Measurements from ENCODE around the gene GBF1. TPM values are rescaled to one million over a fixed set of nuclear protein-coding genes. Genes with fewer than 3 reads are reported as not detected.
"Not testable (repeated sequence)": the region's sequence is repeated elsewhere in the genome, so short reads cannot be mapped to it uniquely, and the experiment has no call there.

The GBF1 gene
- total RNA-seq, 4 donors from 2014 or later, result 31.4 to 64.2 (median 58.7) TPM

DNA sequence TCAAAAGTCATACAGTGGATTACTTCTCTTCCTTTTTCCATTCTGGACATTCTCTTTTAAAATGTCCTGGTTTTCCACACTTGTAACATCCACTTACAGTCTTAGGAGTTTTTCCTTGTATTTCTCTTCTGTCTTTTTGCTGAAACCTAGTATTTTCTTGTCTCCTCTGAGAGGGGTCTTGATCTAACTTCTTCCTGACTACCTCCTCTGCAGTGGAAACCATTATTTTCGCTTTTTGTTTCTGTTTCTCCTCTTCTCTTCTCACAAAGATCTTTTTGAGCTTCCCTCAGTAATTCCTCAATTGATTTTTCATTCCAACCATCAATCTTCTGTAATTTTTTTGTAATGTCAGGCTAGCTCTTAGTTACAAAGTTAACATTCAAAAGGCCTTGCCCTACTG is 42.9 kb upstream of the GBF1 start:
- TF ChIP-seq POLR2A (IDR thresholded peaks at IDR 0.05), result no peak
- no peak for TF ChIP-seq CTCF (IDR thresholded peaks at IDR 0.05 in 4 of 5, conservative IDR thresholded peaks at IDR 0.05 in 1 of 5)
- H3K27me3 ChIP-seq, result no peaks in the 10 kb centered on the region
- DNase-seq, result no peak
- H3K4me3 ChIP-seq, result no peak overlapping the region
- no peak overlapping the region for H3K27ac ChIP-seq
- ATAC-seq, result no peak
- H3K9me3 ChIP-seq, result no peaks in the 10 kb centered on the region
- in situ Hi-C loops (cut with MboI; ENCODE audit: low sequenced_read_pairs in 4 of 4), result loop anchor here in 1 of 4 donors (25.0 kb wide), 1 partner anchor 360 kb away; no protein-coding TSS in a partner anchor
- H3K4me1 ChIP-seq, result peaks cover 0 to 4% of the 10 kb centered on the region in 2 donors
- intact Hi-C loops (cut with DNase I; ENCODE audit: low total_unique reads), result no loop called here
- H3K36me3 ChIP-seq, result no peaks in the 10 kb centered on the region

DNA sequence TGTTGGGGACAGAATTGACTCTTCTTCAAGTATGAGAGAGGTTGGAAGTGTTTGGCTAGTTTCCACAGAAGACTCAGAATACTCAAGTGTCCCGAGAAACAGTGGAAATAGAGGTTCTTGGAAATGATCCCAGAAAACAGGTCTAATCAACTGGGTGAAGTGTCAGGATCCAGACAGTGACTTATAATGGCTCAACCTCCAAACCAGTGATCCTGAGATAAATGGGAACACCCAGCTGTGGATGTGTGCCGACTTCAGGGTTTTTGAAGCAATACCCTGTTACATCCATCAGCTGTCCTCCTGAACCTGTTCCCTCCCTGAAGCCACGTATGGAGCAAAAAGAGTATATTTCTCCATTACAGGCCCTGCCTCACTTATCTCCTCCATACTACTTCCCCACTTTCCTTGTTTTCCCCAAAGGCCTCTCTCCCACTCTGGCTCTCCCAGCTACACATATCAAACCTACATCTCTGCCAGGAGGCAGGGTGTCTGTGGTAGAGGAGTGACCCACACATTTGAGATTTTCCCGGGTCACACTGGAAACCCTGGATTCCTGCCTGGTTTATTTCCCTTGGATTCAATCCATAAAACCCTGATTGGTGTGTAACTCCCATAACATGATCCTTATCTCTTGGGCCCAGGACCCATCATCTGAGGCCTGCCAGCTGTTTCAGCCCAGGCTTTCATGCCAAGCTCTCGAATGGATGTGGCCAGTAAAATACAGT is 36.9 kb upstream of the GBF1 start:
- no peak for ATAC-seq
- Histone ChIP-seq H3K36me3 (no peaks in the 10 kb centered on the region), H3K9me3 (no peaks in the 10 kb centered on the region), H3K27me3 (no peaks in the 10 kb centered on the region), H3K27ac (no peak overlapping the region), H3K4me1 (no peaks in the 10 kb centered on the region), H3K4me3 (no peak overlapping the region)
- TF ChIP-seq CTCF (IDR thresholded peaks at IDR 0.05 in 4 of 5, conservative IDR thresholded peaks at IDR 0.05 in 1 of 5), result no peak
- no peak for TF ChIP-seq POLR2A (IDR thresholded peaks at IDR 0.05)
- no peak for DNase-seq
- in situ Hi-C loops (cut with MboI; ENCODE audit: low sequenced_read_pairs in 4 of 4), result loop anchor here in 1 of 4 donors (25.0 kb wide), 1 partner anchor 354 kb away; no protein-coding TSS in a partner anchor
- intact Hi-C loops (cut with DNase I; ENCODE audit: low total_unique reads), result no loop called here

DNA sequence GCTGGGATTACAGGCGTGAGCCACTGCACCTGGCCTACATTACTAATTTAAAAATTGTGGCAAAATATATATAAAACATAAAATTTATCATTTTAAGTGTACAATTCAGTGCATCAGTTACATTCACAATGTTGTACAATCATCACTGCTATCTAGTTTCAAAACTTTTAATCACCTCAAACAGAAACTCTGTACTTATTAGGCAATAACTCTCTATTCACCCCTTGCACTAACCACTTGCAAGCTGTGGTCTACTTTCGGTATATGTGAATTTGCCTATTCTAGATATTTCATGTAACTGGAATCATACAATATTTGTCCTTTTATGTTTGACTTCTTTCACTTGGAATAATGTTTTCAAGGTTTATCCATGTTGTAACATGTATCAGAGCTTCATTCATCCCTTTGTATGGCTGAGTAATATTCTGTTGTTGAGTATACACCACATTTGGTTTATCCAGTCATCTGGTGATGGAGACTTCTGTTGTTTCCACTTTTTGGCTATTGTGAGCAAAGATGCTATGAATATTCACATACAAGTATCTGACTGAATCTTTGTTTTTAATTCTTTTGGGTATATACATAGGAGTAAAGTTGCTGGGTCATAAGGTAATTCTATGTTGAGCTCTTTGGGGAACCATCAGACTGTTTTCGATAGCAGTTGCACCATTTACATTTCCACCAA is 33.6 kb upstream of the GBF1 start:
- Histone ChIP-seq H3K27ac (no peak overlapping the region), H3K4me1 (no peaks in the 10 kb centered on the region), H3K27me3 (no peaks in the 10 kb centered on the region), H3K9me3 (no peaks in the 10 kb centered on the region), H3K4me3 (no peak overlapping the region), H3K36me3 (no peaks in the 10 kb centered on the region)
- in situ Hi-C loops (cut with MboI; ENCODE audit: low sequenced_read_pairs in 4 of 4), result loop anchor here in 1 of 4 donors (25.0 kb wide), 1 partner anchor 351 kb away; no protein-coding TSS in a partner anchor
- ATAC-seq, result no peak
- TF ChIP-seq CTCF (IDR thresholded peaks at IDR 0.05 in 4 of 5, conservative IDR thresholded peaks at IDR 0.05 in 1 of 5), result no peak
- no peak for TF ChIP-seq POLR2A (IDR thresholded peaks at IDR 0.05)
- intact Hi-C loops (cut with DNase I; ENCODE audit: low total_unique reads), result no loop called here
- DNase-seq, result no peak

- H3K27me3 ChIP-seq; ATAC-seq; H3K4me3 ChIP-seq; H3K27ac ChIP-seq; H3K9me3 ChIP-seq; intact Hi-C loops (cut with DNase I; ENCODE audit: low total_unique reads); H3K36me3 ChIP-seq; DNase-seq; H3K4me1 ChIP-seq: not testable (repeated sequence)
- in situ Hi-C loops (cut with MboI; ENCODE audit: low sequenced_read_pairs in 4 of 4), result loop anchor here in 1 of 4 donors (25.0 kb wide), 1 partner anchor 349 kb away; no protein-coding TSS in a partner anchor
These were observed 31.7 kb upstream of the GBF1 start for GRCh38 chr10:102213599-102213998.

DNA sequence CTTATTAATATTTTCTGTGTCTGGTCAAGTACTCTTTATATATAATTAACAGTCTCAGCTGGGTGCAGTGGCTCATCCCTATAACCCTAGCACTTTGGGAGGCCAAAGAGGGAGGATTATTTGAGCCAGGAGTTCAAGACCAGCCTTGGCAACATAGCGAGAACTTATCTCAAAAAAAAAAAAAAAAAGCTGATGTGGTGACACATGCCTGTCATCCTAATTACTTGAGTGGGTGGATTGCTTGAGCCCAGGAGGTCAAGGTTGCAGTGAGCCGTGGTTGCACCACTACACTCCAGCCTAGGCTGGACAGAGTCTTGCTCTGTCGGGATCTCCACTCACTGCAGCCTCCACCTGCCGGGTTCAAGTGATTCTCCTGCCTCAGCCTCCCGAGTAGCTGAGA is 26.0 kb upstream of the GBF1 start:
- Histone ChIP-seq H3K27me3 (no peaks in the 10 kb centered on the region), H3K4me1 (peaks cover 6 to 11% of the 10 kb centered on the region in 2 donors), H3K4me3 (no peak overlapping the region), H3K27ac (no peak overlapping the region), H3K36me3 (no peaks in the 10 kb centered on the region), H3K9me3 (no peaks in the 10 kb centered on the region)
- DNase-seq (no peak), ATAC-seq (no peak)
- in situ Hi-C loops (cut with MboI; ENCODE audit: low sequenced_read_pairs in 4 of 4) (loop anchor here in 1 of 4 donors (25.0 kb wide), 1 partner anchor 343 kb away; no protein-coding TSS in a partner anchor), intact Hi-C loops (cut with DNase I; ENCODE audit: low total_unique reads) (no loop called here)
- TF ChIP-seq POLR2A (IDR thresholded peaks at IDR 0.05) (no peak), CTCF (IDR thresholded peaks at IDR 0.05 in 4 of 5, conservative IDR thresholded peaks at IDR 0.05 in 1 of 5) (no peak)

Measured in gastrocnemius medialis (tissue), 4 donors.